Endodermal cell (in vitro differentiated cells): ENCODE data around the gene SFRP5. TPM values are rescaled to one million over a fixed set of nuclear protein-coding genes. Genes with fewer than 3 reads are reported as not detected.

Source experiments
- DNase-seq: peaks from one replicate; pipeline ENCODE4 v3.0.0-alpha.2; 2017
- H3K27ac ChIP-seq: 2 replicates; pipeline ENCODE4 v1.5.1; 2013; ENCODE audit warnings: mild to moderate bottlenecking, low read depth, low read length, moderate library complexity
- H3K27me3 ChIP-seq: 2 replicates; pipeline ENCODE4 v1.6.1; 2013; ENCODE audit warnings: mild to moderate bottlenecking, low read length, moderate library complexity; ENCODE audit not compliant: insufficient read depth, control insufficient read depth, poor library complexity, severe bottlenecking
- H3K36me3 ChIP-seq: 2 replicates; pipeline ENCODE4 v1.7.0; 2013; ENCODE audit warnings: mild to moderate bottlenecking, low read length, moderate library complexity; ENCODE audit not compliant: control insufficient read depth, insufficient read depth
- H3K4me1 ChIP-seq: one replicate; pipeline ENCODE4 v1.7.0; 2013; ENCODE audit warnings: low read length; ENCODE audit not compliant: control insufficient read depth, insufficient read depth
- H3K4me3 ChIP-seq: 2 replicates; pipeline ENCODE4 v1.5.1; 2013; ENCODE audit warnings: mild to moderate bottlenecking, low read length, moderate library complexity
- H3K9ac ChIP-seq: 2 replicates; pipeline ENCODE4 v1.6.1; 2013; ENCODE audit warnings: mild to moderate bottlenecking, low read length, moderate library complexity; ENCODE audit not compliant: poor library complexity, severe bottlenecking; ENCODE audit errors: extremely low read depth
- H3K9me3 ChIP-seq: 2 replicates; pipeline ENCODE4 v1.6.1; 2013; ENCODE audit warnings: mild to moderate bottlenecking, low read length, moderate library complexity; ENCODE audit not compliant: control insufficient read depth
- H3K27ac Mint-ChIP-seq: 2 replicates; pipeline ENCODE4 v1.8.0; 2020; ENCODE audit warnings: mixed read lengths
- H3K27me3 Mint-ChIP-seq: 2 replicates; pipeline ENCODE4 v1.8.0; 2021; ENCODE audit warnings: mild to moderate bottlenecking, mixed read lengths; ENCODE audit not compliant: insufficient read depth
- H3K36me3 Mint-ChIP-seq: 2 replicates; pipeline ENCODE4 v1.8.0; 2020; ENCODE audit warnings: low read depth, mixed read lengths
- H3K4me1 Mint-ChIP-seq: 2 replicates; pipeline ENCODE4 v1.8.0; 2020; ENCODE audit warnings: mixed read lengths
- H3K4me3 Mint-ChIP-seq: 2 replicates; pipeline ENCODE4 v1.8.0; 2020; ENCODE audit warnings: mild to moderate bottlenecking, moderate library complexity, mixed read lengths
- H3K9me3 Mint-ChIP-seq: 2 replicates; pipeline ENCODE4 v1.8.0; 2020; ENCODE audit warnings: mild to moderate bottlenecking, mixed read lengths
- CTCF ChIP-seq: fragments of 200-600 bp; sonication (generic); conservative IDR thresholded peaks from 2 replicates; pipeline ENCODE4 v1.5.0; 2021; ENCODE audit warnings: antibody characterized with exemption, mild to moderate bottlenecking
- WGBS, 2 experiments: methylation state at CpG; one replicate each; pipeline versions ENCODE4 v1.1.5 to v1.1.7; 2013; ENCODE audit warnings: missing lambda C conversion rate in 2 of 2, mixed read lengths in 1 of 2; ENCODE audit not compliant: insufficient coverage in 1 of 2, insufficient read length in 1 of 2; 5-methylcytosine and 5-hydroxymethylcytosine counted together
- total RNA-seq, 2 donors: library from RNA; stranded (reverse); fragmentation: NEBNext Ultra II Directional in 1 of 2; extraction: Animal tissue kit (Norgen Biotek cat#: 25700) in 1 of 2; gene quantifications; 2 replicates in 1 of 2; 3 replicates in 1 of 2; pipeline ENCODE4 v1.2.1, GENCODE V29; 2021

Gene SFRP5
- total RNA-seq, 2 donors from 2014 or later = 1.8 to 2.3 TPM

- H3K9me3 Mint-ChIP-seq = no peaks in the 10 kb centered on the region
- no peaks in the 10 kb centered on the region for H3K36me3 ChIP-seq
These were observed 12.5 kb upstream of the SFRP5 start for GRCh38 chr10:97784200-97784810.

GRCh38 chr10:97782455-97783228, 10.8 kb upstream of the SFRP5 start:
- Mint-ChIP-seq H3K9me3 (no peaks in the 10 kb centered on the region), H3K36me3 (no peaks in the 10 kb centered on the region), H3K4me3 (no peak overlapping the region), H3K4me1 (peaks cover 52% of the 10 kb centered on the region), H3K27ac (no peak overlapping the region), H3K27me3 (peaks cover 12% of the 10 kb centered on the region)
- WGBS, 2 experiments = 69 to 77% methylated on average over 9 to 11 of the region's 11 CpGs
- no peak overlapping the region for H3K27ac ChIP-seq
- peaks cover 20% of the 10 kb centered on the region for H3K4me1 ChIP-seq
- TF ChIP-seq CTCF = peak; percentile 60
- no peaks in the 10 kb centered on the region for H3K9me3 ChIP-seq
- H3K9ac ChIP-seq = no peak overlapping the region
- no peaks in the 10 kb centered on the region for H3K27me3 ChIP-seq
- no peak overlapping the region for H3K4me3 ChIP-seq
- DNase-seq = no peak
- no peaks in the 10 kb centered on the region for H3K36me3 ChIP-seq

More at GRCh38 chr10:97784200-97784810, 12.5 kb upstream of the SFRP5 start:
- Histone ChIP-seq H3K9ac (no peak overlapping the region), H3K4me3 (no peak overlapping the region), H3K27me3 (no peaks in the 10 kb centered on the region), H3K27ac (no peak overlapping the region), H3K9me3 (no peaks in the 10 kb centered on the region), H3K4me1 (peaks cover 15% of the 10 kb centered on the region)
- Mint-ChIP-seq H3K27ac (no peak overlapping the region), H3K27me3 (peaks cover 12% of the 10 kb centered on the region), H3K4me3 (no peak overlapping the region), H3K36me3 (no peaks in the 10 kb centered on the region), H3K4me1 (peaks cover 54% of the 10 kb centered on the region)
- no peak for DNase-seq
- no peak for TF ChIP-seq CTCF
- WGBS, 2 experiments = 90 to 98% methylated on average over 6 to 9 of the region's 9 CpGs

GRCh38 chr10:97781618-97782331, 10.0 kb upstream of the SFRP5 start:
- Mint-ChIP-seq H3K4me1 (peaks cover 44% of the 10 kb centered on the region), H3K9me3 (no peaks in the 10 kb centered on the region), H3K36me3 (no peaks in the 10 kb centered on the region), H3K27me3 (peaks cover 5% of the 10 kb centered on the region), H3K4me3 (no peak overlapping the region), H3K27ac (no peak overlapping the region)
- Histone ChIP-seq H3K9ac (no peak overlapping the region), H3K4me3 (no peak overlapping the region), H3K36me3 (no peaks in the 10 kb centered on the region), H3K4me1 (peaks cover 21% of the 10 kb centered on the region), H3K27ac (no peak overlapping the region), H3K9me3 (no peaks in the 10 kb centered on the region), H3K27me3 (no peaks in the 10 kb centered on the region)
- 59 to 71% methylated on average over 7 to 14 of the region's 14 CpGs for WGBS, 2 experiments
- DNase-seq = peak; percentile 73
- TF ChIP-seq CTCF = no peak
